Smooth muscle cell (in vitro differentiated cells): ENCODE results near the gene DOCK1. TPM values are rescaled to one million over a fixed set of nuclear protein-coding genes. Genes with fewer than 3 reads are reported as not detected.

Experiments
- DNase-seq: peaks from one replicate; lab custom pipeline; 2025; ENCODE audit not compliant: unreplicated experiment; lab: John Stamatoyannopoulos, UW
- H2AFZ ChIP-seq: fragments of 200-600 bp; sonication (generic); 2 replicates; pipeline ENCODE4 v1.6.0; 2016; ENCODE audit warnings: antibody characterized with exemption, low read depth, mild to moderate bottlenecking
- H3F3A ChIP-seq: fragments of 200-600 bp; sonication (generic); 2 replicates; pipeline ENCODE4 v1.6.0; 2017; ENCODE audit warnings: antibody characterized with exemption, low read depth
- H3K27ac ChIP-seq: fragments of 200-600 bp; sonication (generic); 2 replicates; pipeline ENCODE4 v1.5.1; 2016; ENCODE audit warnings: low read depth, mild to moderate bottlenecking
- H3K27me3 ChIP-seq: fragments of 200-600 bp; sonication (generic); 2 replicates; pipeline ENCODE4 v1.6.1; 2016; ENCODE audit warnings: low read depth, mild to moderate bottlenecking
- H3K36me3 ChIP-seq: fragments of 200-600 bp; sonication (generic); 2 replicates; pipeline ENCODE4 v1.5.1; 2016; ENCODE audit warnings: low read depth
- H3K4me1 ChIP-seq: fragments of 200-600 bp; sonication (generic); 2 replicates; pipeline ENCODE4 v1.5.1; 2016; ENCODE audit warnings: low read depth
- H3K4me2 ChIP-seq: fragments of 200-600 bp; sonication (generic); 2 replicates; pipeline ENCODE4 v1.6.0; 2016; ENCODE audit warnings: mild to moderate bottlenecking
- H3K4me3 ChIP-seq: fragments of 200-600 bp; sonication (generic); 2 replicates; pipeline ENCODE4 v1.5.1; 2016; ENCODE audit warnings: mild to moderate bottlenecking
- H3K79me2 ChIP-seq: fragments of 200-600 bp; sonication (generic); 2 replicates; pipeline ENCODE4 v1.6.0; 2016; ENCODE audit warnings: low read depth, mild to moderate bottlenecking
- H3K9ac ChIP-seq: fragments of 200-600 bp; sonication (generic); 2 replicates; pipeline ENCODE4 v1.6.0; 2016; ENCODE audit warnings: low read depth
- H3K9me3 ChIP-seq: fragments of 200-600 bp; sonication (generic); replicated peaks from 2 replicates; pipeline ENCODE4 v1.5.1; 2016; ENCODE audit warnings: low read depth
- H4K20me1 ChIP-seq: fragments of 200-600 bp; sonication (generic); 2 replicates; pipeline ENCODE4 v1.6.0; 2016; ENCODE audit warnings: low read depth
- WGBS: methylation state at CpG from one replicate; pipeline ENCODE4 v1.1.7; 2016; ENCODE audit warnings: low lambda C conversion rate; 5-methylcytosine and 5-hydroxymethylcytosine counted together
- polyA plus RNA-seq: library from polyadenylated mRNA; unstranded; fragments of >200 nt; fragmentation: Nextera tagmentation; extraction: Ambion mirVana; gene quantifications from 2 replicates; pipeline ENCODE4 v1.2.1, GENCODE V29; 2016
- total RNA-seq: library from RNA; depleted of rRNA; stranded (reverse); fragments of >200 nt; gene quantifications from 2 replicates; pipeline ENCODE4 v1.2.3, GENCODE V29; 2014
- TF ChIP-seq, protein P1 (sequence below): fragments of 200-600 bp; sonication (generic); IDR thresholded peaks from 2 replicates; pipeline ENCODE4 v1.5.1; 2017; ENCODE audit warnings: borderline replicate concordance, mild to moderate bottlenecking, antibody characterized with exemption; ENCODE audit not compliant: insufficient read depth, poor library complexity, severe bottlenecking

Gene DOCK1
- total and polyA plus RNA-seq, 2 experiments from 2014 or later, result 18.4 to 37.1 TPM

- Histone ChIP-seq H3K9ac (no peak overlapping the region), H3K36me3 (no peaks in the 10 kb centered on the region), H3K4me3 (no peak overlapping the region), H3K4me1 (no peaks in the 10 kb centered on the region), H3F3A (no peaks in the 10 kb centered on the region), H3K9me3 (no peaks in the 10 kb centered on the region), H3K27ac (no peak overlapping the region), H4K20me1 (no peaks in the 10 kb centered on the region), H3K79me2 (no peaks in the 10 kb centered on the region), H3K27me3 (no peaks in the 10 kb centered on the region), H2AFZ (no peak overlapping the region), H3K4me2 (no peak overlapping the region)
- DNase-seq, result no peak
- TF ChIP-seq, protein P1, sequence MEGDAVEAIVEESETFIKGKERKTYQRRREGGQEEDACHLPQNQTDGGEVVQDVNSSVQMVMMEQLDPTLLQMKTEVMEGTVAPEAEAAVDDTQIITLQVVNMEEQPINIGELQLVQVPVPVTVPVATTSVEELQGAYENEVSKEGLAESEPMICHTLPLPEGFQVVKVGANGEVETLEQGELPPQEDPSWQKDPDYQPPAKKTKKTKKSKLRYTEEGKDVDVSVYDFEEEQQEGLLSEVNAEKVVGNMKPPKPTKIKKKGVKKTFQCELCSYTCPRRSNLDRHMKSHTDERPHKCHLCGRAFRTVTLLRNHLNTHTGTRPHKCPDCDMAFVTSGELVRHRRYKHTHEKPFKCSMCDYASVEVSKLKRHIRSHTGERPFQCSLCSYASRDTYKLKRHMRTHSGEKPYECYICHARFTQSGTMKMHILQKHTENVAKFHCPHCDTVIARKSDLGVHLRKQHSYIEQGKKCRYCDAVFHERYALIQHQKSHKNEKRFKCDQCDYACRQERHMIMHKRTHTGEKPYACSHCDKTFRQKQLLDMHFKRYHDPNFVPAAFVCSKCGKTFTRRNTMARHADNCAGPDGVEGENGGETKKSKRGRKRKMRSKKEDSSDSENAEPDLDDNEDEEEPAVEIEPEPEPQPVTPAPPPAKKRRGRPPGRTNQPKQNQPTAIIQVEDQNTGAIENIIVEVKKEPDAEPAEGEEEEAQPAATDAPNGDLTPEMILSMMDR, result no peak
- WGBS, result 56% methylated on average over 8 of the region's 8 CpGs
These were observed 587.5 kb downstream of the DOCK1 start for GRCh38 chr10:127492607-127493250.

DNA sequence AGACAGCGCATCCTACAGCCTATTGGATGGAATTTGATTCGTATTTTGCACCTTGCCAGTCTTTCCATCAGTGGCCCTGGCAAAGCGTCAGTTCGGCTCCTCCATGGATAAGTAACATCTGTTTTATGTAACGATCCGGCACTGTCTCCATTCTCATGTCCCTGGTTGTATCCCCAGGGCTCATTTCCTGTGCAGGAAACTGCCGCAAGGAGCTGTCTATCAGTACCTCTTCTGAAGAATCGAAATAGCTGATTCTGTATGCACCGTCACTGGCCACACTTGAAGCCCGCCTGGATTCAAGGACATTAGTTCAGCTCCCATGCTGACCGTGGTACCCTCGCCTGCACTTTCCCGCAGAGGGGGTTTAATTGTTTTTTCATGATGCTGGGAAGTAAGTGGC is 590.8 kb downstream of the DOCK1 start:
- TF ChIP-seq, protein P1, result no peak
- H3K4me2 ChIP-seq, result no peak overlapping the region
- H3K27ac ChIP-seq, result no peak overlapping the region
- H3K4me3 ChIP-seq, result no peak overlapping the region
- no peak overlapping the region for H3K9ac ChIP-seq
- no peaks in the 10 kb centered on the region for H3K9me3 ChIP-seq
- no peaks in the 10 kb centered on the region for H3K4me1 ChIP-seq
- no peak overlapping the region for H2AFZ ChIP-seq
- H4K20me1 ChIP-seq, result no peaks in the 10 kb centered on the region
- DNase-seq, result no peak
- H3F3A ChIP-seq, result no peaks in the 10 kb centered on the region
- no peaks in the 10 kb centered on the region for H3K36me3 ChIP-seq
- WGBS, result 86% methylated on average over 13 of the region's 13 CpGs
- no peaks in the 10 kb centered on the region for H3K27me3 ChIP-seq
- H3K79me2 ChIP-seq, result no peaks in the 10 kb centered on the region

DNA sequence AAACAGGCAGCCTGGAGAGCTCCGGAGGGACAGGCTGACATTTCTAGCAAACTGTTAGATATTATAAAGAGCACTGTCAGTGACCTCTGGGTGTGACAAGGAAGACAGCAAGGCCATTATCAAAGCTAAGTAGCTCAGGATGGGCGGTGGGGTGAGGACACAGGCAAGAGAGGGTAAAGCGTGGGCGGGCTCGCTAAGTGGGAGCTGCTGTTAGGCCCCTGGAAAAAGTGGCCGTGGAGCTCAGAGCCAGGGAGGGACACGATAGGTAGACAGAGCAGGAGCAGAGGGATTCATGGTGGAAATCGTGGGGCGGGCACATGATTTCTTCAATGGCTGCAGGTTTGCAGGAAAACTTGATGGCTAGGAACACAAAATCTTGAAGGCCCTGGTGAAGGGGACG is 592.5 kb downstream of the DOCK1 start:
- Histone ChIP-seq H2AFZ (no peak overlapping the region), H3K4me2 (no peak overlapping the region), H3K36me3 (no peaks in the 10 kb centered on the region), H4K20me1 (no peaks in the 10 kb centered on the region), H3K27me3 (peaks cover 5% of the 10 kb centered on the region), H3K4me3 (no peak overlapping the region), H3K9ac (no peak overlapping the region), H3K4me1 (no peaks in the 10 kb centered on the region), H3K79me2 (no peaks in the 10 kb centered on the region), H3K9me3 (no peaks in the 10 kb centered on the region), H3K27ac (no peak overlapping the region), H3F3A (no peaks in the 10 kb centered on the region)
- DNase-seq, result no peak
- TF ChIP-seq, protein P1, result no peak
- 94% methylated on average over 10 of the region's 10 CpGs for WGBS

GRCh38 chr10:127498087-127498486 is 592.9 kb downstream of the DOCK1 start:
- peaks cover 8% of the 10 kb centered on the region for H3K27me3 ChIP-seq

More at GRCh38 chr10:127498087-127498486, 592.9 kb downstream of the DOCK1 start:
- H3K9me3 ChIP-seq, result no peaks in the 10 kb centered on the region
- no peak overlapping the region for H3K27ac ChIP-seq
- no peak overlapping the region for H3K4me3 ChIP-seq
- H3K9ac ChIP-seq, result no peak overlapping the region
- TF ChIP-seq, protein P1, result no peak
- DNase-seq, result no peak
- H3K36me3 ChIP-seq, result no peaks in the 10 kb centered on the region
- H3K4me2 ChIP-seq, result no peak overlapping the region
- WGBS, result 93% methylated on average over 14 of the region's 14 CpGs
- no peaks in the 10 kb centered on the region for H3K4me1 ChIP-seq
- H3F3A ChIP-seq, result no peaks in the 10 kb centered on the region
- H4K20me1 ChIP-seq, result no peaks in the 10 kb centered on the region
- H2AFZ ChIP-seq, result no peak overlapping the region
- no peaks in the 10 kb centered on the region for H3K79me2 ChIP-seq
